RPMI7951 (cell line): ENCODE data around the gene ACKR1. TPM values are rescaled to one million over a fixed set of nuclear protein-coding genes. Genes with fewer than 3 reads are reported as not detected.

Source experiments
- DNase-seq: peaks from one replicate; pipeline ENCODE4 v3.0.0-alpha.2; 2012; ENCODE audit warnings: low read depth
- total RNA-seq: library from RNA; depleted of rRNA; stranded (reverse); fragments of >200 nt; shearing (Covaris generic); gene quantifications from 2 replicates; pipeline ENCODE4 v1.2.3, GENCODE V29; 2014; rRNA removed

The ACKR1 gene, protein sequence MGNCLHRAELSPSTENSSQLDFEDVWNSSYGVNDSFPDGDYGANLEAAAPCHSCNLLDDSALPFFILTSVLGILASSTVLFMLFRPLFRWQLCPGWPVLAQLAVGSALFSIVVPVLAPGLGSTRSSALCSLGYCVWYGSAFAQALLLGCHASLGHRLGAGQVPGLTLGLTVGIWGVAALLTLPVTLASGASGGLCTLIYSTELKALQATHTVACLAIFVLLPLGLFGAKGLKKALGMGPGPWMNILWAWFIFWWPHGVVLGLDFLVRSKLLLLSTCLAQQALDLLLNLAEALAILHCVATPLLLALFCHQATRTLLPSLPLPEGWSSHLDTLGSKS
- total RNA-seq, result not detected in 2 replicates

DNA sequence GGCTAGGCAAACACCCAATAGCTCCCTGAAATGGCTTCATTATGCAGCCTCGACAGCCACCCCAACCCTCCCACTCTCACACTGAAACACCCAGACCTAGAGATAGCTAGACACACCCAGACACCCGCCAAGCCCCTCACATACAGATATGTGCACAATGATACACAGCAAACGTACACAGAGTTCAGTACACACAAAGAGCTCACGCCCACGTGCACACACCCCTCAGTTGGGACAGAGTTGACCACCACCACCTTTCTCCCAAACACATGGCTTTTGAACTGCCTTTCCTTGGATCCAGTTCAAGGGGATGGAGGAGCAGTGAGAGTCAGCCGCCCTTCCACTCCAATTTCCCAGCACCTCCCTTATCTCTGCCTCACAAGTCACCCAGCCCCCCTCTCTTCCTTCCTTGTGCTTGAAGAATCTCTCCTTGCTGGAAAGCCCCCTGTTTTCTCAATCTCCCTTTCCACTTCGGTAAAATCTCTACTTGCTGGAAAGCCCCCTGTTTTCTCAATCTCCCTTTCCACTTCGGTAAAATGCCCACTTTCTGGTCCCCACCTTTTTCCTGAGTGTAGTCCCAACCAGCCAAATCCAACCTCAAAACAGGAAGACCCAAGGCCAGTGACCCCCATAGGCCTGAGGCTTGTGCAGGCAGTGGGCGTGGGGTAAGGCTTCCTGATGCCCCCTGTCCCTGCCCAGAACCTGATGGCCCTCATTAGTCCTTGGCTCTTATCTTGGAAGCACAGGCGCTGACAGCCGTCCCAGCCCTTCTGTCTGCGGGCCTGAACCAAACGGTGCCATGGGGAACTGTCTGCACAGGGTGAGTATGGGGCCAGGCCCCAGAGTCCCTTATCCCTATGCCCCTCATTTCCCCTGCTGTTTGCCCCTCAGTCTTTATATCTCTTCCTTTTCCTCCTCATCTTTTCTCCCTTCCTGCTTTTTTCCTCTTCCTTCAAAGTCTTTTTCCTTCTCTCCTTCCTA is at the start of gene ACKR1:
TSS of gene ACKR1 (plus strand) at position 715 of the 981 bp plus-strand sequence. CDS start at position 800, 85 bp downstream.
- no peak for DNase-seq

DNA sequence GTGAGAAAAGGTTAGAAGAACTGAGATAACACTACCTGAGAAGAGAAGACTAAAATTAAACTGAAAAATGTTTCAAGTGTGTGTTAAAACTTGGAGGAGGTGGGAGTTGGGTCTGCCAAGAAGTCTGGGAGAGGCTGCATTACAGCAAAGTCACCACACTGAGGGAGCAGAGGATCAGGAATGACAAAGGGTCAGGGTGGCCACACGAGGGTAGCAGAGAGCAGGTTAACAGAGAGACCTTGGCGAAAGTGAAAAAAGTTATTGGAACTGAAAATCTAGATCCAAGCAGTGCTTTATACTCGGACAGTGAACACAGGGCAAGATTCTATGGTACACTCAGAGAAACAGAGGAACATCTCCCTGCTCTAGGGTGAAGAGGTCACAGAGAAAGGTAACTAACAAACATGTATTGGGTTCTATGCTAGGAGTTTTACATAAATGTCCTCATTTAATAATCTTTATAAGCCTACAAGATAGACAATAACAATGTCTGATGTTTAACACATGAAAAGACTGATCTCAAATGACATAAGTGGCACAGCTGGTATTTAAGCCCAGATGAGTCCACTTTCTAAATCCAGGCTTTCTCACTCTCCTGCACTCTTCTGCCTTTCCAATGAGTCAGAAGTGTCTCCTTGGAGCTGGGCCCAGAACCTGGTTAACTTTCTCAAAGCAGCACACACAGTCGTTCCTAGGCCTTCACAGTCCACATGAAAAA is 43.5 kb upstream of the ACKR1 start:
- DNase-seq, result peak; percentile 88

DNA sequence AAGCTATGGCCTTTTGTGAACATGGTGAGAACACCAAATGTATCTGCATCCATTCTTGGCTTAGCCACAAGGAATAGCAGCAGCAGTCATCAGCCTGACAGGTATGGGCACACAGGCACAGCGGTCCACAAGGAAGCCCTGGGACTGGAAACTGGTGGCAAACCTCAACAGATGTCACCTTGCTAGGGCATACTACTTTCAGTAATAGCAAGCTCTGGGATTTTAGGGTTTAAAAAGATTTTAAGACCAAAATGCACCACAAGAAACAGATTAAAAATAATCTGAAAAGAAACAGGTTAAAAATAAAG is 43.0 kb upstream of the ACKR1 start:
- no peak for DNase-seq

DNA sequence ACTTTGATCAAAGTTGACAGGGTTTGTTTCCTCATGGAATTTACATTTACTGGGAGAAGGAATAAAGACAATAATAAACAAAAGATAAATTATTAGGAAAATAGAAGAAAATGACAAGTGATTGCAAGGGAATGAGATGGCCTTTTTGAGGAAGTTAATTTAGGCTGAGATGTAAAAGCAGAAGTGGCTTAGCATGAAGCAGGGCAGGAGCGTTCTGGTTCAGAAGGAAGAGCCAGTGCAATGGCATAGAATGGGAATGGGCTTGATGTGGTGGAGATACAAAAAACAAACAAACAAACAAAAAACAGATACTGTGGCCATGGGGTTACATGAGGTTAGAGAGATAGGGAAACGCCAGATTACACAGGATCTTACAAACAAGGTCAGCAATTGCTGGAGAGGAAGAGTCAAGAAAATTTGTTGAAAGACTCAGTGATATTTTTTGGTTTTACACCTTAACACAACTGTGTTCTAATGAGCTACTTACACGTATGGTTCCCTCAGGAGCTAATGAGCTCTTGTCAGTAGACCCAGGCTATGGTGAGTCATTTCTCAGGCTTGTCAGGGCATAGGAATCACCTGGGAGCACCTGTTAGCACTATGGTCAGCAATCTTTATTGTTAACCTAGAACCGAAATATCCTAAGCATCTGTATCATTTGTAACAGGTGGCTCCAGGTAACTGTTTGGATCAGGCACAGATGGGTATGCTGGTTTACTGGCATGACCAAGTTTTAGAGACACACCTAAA is 42.0 kb upstream of the ACKR1 start:
- DNase-seq, result no peak

DNA sequence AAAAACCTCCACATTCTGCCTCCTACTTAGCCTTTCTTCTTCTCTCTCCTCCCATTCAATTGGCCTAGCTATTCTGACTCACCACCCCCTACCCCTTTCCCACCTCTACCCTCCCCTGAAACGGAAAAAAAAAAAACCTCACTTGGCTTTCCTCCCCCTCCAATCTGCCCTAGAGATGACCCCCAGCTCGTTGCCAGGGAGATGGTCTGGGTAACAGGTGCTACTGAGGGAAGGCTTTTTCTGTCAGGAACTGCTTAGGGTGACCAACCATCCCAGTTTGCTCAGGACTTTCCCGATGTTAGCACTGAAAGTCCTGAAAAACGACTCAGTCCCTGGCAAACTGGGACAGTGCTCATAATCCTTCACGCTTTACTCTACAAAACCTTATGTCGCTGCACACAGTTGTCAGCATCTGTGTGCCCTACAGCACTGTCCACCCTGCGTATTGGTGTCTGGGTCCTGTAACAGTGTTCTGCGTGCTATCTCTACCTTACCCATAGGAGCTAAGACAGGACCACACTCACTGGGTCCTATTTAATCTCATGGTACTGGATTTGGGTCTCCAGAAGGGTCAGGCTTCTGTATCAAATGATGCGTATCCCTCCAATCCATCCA is 41.0 kb upstream of the ACKR1 start:
- no peak for DNase-seq

DNA sequence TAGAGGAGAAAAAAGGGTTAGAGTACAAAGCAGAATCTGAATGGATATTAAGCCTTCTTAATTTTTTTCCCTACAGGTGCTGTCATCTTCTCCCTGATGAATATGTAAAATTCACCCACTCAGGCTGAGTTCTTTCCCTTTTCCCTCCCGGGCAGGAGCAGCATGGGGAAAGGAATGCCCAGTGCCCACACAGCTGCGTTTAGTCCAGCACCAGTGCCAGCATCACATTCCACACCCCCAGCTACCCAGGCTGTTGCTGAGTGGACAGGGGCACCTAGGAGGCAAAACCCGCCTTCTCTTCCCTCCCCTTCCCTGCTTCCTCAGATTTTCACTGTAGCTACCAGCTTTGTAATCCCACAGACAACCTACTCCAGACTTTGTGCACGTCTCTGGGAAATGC is 36.6 kb upstream of the ACKR1 start:
- DNase-seq, result no peak

DNA sequence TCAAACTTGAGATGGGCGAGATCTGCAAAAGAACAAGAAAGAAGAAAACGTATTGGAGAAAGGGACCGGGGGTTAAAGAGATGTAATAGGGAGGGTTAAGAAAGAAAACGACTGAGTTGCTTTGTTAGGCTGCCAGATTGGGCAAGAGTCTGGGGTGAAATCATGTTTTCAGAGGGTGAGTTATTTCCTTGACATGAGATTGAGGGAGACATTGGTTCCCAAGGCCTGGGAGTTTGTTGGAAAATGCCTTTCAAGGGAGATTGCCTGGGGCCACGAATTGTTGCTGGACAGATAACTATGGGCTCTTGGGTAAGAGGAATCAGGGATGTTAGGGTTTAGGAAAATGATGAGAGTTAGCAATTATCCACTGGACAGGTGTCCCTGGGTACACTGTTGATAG is 34.0 kb upstream of the ACKR1 start:
- peak; percentile 43 for DNase-seq

DNA sequence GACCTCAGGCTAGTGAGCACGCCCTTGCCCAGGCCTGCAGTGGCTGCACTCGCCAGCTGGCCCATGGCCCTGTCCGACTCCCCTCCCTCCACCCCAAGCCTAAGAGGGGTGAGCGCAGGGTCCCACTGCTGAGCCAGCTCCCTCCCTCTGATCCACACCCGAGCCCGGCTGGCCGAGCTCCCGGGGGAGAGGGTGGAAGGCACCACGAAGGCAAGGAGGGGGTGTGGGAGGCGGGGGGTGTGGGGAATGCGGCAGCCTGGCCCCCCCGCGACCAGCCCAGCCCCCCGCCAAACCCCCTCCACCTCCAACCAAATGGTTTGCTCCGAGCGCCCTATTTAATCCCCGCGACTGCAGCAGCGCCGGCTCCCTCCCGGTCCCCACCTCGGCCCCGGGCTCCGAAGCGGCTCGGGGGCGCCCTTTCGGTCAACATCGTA is 33.4 kb upstream of the ACKR1 start, which contains the start of gene CADM3:
TSS of gene CADM3 (plus strand) at position 362 of the 434 bp plus-strand sequence. CDS start 151 bp downstream, outside the sequence.
- no peak for DNase-seq

DNA sequence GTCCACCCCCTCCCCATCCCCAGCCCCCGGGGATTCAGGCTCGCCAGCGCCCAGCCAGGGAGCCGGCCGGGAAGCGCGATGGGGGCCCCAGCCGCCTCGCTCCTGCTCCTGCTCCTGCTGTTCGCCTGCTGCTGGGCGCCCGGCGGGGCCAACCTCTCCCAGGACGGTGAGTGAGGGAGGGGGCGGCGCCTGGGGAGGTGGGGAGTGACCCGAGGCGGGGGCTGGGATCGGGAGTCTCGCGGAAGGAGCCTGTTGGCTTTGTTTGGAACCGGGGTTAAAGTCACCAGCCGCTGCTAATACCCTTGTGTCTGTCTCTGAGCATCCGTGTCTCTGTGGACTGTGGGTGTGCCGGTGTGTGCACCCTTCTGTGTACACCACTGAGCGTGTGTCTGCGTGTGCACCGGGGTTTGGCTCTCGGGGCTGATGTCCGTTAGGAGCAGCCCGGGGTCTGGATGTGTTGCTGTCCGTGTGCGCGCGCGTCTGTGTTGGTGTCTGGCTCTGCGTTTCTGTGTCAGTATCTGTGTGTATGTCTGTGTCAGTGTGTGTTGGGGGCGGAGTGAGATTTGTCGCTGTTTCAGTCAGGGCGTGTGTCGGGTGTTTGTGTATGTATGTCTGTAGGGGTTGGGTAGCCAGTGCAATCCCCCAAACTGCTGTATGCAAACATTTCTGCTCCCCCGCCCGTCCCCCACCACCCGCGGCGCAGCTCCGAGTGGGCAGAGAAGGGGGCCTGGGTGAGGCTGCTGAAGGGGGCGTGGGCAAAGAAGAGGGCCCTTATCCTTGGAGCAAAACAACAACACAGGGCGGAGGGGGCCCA is 32.8 kb upstream of the ACKR1 start:
- no peak for DNase-seq

DNA sequence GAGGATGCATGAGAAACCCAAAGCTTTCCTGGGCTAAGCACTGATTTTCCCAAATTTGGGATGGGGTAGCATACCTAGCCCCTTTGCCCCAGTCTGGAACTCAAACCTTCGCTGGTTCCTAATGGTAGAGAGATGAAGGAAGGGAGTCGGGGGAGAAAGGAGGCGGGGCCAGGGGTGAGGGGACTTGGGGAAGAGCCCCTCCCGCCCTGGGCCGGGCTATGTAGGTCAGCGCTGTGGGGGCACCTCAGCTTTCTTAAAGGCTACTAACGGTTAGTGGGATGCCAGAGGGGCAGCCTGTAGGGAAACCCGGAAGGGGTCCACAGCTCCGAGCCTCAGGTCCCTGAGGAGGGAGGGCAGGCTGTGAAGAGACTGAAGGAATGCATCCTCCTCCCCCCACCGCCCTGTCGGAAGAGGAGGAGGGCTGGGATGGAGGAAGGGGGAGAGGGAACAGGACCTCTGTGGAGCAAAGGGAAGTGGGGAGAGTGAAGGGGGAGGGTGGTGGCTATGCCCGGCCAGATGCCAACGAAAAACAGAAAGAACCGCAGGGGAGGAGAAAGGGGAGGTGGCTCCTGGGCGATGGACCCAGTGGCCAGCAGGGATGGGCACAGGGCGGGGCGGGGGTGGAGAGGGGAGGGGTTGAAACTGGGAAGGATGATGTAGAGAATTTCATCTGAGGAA is 31.9 kb upstream of the ACKR1 start:
- peak; percentile 36 for DNase-seq

DNA sequence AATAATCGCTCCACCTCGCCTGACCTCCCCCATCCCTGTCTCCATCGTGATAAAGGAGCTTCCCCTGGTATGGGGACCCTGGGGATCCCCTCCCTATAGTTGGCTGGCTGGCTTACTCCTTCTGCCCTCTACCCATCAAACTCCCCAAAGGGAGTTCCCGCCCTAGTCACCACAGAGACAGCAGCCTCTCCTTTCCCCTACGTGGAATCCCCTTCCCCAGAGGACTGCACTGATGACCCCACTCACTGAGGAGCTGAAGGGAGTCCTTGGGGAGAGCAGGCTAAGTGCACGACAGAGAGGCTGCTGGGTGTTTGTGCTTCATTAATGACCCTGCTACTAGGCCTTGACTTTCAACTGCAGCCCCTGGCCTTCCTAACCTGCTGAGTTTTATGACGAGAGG is 31.4 kb upstream of the ACKR1 start:
- no peak for DNase-seq

DNA sequence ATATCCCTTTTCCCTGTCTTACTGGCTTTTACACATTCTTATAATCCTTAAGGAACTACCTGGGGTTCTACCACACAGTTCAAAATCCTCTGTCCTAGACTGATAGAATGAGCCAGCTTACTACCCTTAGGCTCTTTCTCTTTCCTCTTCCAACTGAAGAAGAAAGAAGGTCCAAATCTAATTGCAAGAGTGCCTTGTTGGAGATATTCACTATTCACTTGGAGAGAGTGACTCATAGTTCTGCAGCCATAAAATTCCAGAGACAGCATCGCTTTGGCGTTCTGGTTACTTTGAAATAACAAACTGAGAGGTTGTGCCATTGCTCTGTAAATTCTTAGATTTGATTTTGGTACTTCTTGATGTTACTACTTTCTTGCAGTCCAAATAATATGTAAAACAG is 29.1 kb upstream of the ACKR1 start:
- peak; percentile 26 for DNase-seq

DNA sequence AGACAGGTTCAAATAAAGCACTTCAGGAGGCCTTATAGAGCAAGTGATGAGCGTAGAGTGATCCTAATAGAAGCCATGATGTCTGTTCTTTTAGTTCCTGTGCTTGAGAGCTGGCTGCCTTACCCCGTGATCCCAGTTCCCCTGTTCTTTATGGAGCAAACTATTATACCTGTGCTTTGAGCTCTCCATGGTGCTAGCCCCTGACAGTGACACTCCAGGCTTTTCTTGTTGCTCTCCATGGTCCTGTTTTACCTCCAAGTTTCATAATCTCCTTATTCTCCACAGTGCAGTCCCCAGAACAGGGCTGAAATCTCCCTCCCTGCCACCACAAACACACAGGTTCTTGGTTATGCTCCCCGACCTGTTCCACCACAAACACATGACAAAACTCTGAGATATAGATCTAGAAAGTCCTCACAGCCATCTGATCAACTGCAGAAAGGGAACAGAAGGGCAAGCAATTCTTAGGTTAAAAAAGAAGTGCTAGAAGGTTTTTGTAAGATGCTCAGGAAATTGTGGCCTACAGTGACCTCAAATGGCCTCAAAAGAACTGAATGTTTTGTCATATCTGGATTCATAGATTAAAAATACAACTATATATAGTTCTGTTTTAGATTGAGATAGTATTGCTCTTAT is 27.3 kb upstream of the ACKR1 start:
- DNase-seq, result peak; percentile 71

DNA sequence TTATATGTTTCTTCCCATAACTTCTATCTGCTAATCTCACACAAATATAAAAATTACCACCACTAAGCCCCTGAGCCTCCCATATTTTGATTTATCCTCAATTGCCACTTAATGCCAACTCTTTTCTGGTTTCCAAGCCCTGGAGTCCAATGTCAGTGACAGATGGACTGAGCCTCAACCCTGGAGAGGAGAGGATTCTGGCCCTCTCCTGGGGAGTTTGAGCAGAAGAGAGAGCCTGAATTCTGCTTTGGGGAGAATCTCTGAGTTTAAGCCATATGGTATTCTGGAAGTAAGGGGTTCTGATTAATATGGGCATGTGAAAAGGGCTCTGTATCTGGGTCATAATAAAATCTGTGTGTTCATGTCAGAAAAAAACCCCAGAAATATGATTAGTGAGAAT is 24.8 kb upstream of the ACKR1 start:
- no peak for DNase-seq

DNA sequence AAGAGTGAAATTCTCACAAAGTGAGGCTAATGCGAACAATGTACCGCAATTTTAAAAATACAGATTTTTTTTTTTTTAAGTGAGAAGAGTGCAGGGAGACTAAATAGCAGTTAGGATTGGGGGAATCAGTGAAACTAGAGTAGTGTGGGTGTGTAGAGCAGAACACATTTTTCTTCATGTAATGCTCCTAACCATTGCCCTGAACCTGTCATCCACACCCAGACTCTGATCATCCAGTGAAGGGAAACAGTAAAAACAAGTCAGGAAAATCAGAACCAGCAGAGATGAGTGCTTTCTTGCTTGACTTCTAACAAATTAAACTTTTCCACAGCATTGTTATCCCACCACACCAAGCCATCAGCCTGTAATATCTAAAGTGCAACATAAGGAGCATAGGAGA is 24.2 kb upstream of the ACKR1 start:
- DNase-seq, result no peak

DNA sequence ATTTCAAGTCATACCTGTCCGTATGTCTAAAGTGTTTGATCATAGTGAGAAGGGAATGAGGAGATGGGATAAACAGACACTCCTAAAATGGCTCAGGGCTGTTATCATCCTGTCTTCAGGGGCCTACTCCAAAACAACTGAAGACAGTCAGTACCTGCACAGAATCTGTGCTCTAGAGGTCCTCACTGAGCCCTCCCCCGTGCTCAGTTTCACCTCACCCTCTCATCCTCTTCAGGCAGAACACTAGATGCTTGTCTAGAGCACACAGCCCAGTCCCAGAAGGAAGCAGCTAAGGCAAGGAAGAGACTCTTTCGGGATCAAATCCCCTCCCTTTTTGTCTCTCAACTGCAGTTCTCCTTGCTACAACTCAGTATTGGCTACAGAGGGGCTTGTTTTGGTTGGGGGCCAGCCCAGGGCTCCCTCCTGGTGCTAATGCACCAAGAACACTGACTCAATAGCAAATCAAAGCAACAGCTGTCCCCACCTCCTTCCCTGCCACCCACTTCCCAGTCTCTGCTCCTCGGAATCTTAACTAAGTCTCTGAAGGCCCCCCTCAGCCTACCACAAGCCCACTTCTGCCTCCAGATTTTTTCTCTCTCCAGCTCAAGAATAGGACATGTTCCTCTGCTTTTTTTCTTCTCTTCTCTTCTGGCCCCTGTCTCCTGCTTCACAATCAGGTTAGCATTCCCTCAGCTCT is 23.2 kb upstream of the ACKR1 start:
- no peak for DNase-seq

DNA sequence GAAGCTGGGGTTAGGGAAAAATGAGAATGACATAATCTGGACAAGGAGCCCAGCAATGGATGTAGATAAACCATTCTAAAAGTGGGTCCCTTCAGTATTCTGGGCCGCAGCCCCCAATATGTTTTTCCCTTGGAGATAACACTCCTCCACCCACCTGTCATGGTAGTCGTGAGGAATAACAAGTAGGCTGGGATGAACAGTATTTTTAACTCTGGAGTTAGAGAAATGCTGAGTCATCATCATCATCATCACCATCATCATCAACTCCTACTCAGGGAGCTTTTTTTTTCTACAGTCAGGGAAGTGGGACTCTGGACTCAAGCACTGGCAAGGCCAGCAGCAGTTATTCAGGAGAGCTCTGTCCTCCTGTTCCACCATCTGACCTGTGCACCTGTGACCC is 20.5 kb upstream of the ACKR1 start:
- DNase-seq, result no peak

DNA sequence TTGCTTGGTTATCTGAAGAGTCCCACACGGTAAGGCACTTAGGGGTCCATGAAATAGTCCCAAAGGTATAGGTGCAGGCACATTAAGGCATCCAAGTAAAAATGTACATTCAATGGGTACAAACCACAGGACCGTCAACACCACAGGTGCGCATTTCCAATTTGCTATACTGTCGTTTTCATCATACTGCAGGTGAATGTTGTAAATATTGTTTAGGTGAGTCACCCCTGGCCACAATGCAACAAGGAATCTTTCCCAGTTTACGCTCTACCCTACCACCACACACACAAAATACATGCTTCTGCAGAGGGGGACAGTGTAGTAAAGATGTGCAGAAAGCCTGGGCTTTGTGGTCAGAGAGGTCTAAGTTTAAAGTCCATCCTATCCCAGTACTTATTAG is 19.6 kb upstream of the ACKR1 start:
- no peak for DNase-seq
